Measurements from ENCODE around the gene STKLD1.

GRCh38 chr9:133440874-133441273, 64.7 kb downstream of the STKLD1 start:
- no peak for TF ChIP-seq ZNF384 (IDR thresholded peaks at IDR 0.05; ENCODE audit: low read depth, low read length)
- TF ChIP-seq ZNF277 (CRISPR knock-in tag; IDR thresholded peaks at IDR 0.05; ENCODE audit: borderline replicate concordance), result no peak
- no peak for TF ChIP-seq ZHX1 (conservative IDR thresholded peaks at IDR 0.05; ENCODE audit: low read length)
- TF ChIP-seq EP300 (IDR thresholded peaks at IDR 0.05; ENCODE audit: low read length), result no peak
- no peak for TF ChIP-seq SREBF2 (CRISPR knock-in tag; IDR thresholded peaks at IDR 0.05)
- TF ChIP-seq CTCF (IDR thresholded peaks at IDR 0.05 in 2 of 3, conservative IDR thresholded peaks at IDR 0.05 in 1 of 3; ENCODE audit: insufficient read depth in 2 of 3, low read depth in 1 of 3, low read length in 3 of 3), result no peak
- no peak for TF ChIP-seq POLR2A (conservative IDR thresholded peaks at IDR 0.05)
- TF ChIP-seq KLF1 (tag; IDR thresholded peaks at IDR 0.05), result no peak
- no peak for TF ChIP-seq MTF1 (CRISPR knock-in tag; IDR thresholded peaks at IDR 0.05; ENCODE audit: borderline replicate concordance)
- no peak for TF ChIP-seq IRF1 (CRISPR knock-in tag; IDR thresholded peaks at IDR 0.05; ENCODE audit: borderline replicate concordance)

Data from K562 (cell line).